Measurements from ENCODE around the gene TRMT1L. TPM values are rescaled to one million over a fixed set of nuclear protein-coding genes. Genes with fewer than 3 reads are reported as not detected.

Gene TRMT1L
- total and polyA plus RNA-seq, 3 donors from 2014 or later = 54.5 to 72.6 (median 69.0) TPM

DNA sequence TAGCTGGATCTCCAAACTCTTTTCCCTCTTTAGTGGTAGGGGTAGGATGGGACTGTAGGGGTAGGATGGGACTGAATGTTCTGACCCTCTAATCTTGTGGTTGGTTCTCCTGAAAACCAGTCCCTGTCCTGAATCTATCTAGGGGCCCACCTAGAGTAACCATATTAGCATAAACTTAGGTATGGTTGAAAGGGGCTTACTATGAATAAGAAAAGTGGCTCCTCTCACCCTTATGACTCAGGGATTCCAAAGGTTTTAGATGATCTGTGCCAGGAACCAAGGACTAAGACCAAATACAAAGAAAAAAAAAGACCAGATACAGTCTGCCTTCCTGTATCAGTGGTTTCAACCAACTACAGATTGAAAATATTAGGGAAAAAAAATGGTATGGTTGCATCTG is 82.4 kb downstream of the TRMT1L start:
- no peak overlapping the region for H3K4me3 ChIP-seq
- no peak overlapping the region for H3K27ac ChIP-seq
- H3K9me3 ChIP-seq = no peaks in the 10 kb centered on the region
- H3K27me3 ChIP-seq = no peaks in the 10 kb centered on the region
- DNase-seq = no peak
- no peak for TF ChIP-seq CTCF (IDR thresholded peaks at IDR 0.05)
- intact Hi-C loops (cut with DNase I; ENCODE audit: low total_unique reads) = no loop called here
- H3K36me3 ChIP-seq (ENCODE audit: low read depth, missing control alignments) = no peaks in the 10 kb centered on the region
- H3K4me1 ChIP-seq = peaks cover under 1% of the 10 kb centered on the region

- no peak for DNase-seq
- Histone ChIP-seq H3K4me1 (peaks cover 4% of the 10 kb centered on the region), H3K27ac (no peak overlapping the region), H3K4me3 (no peak overlapping the region), H3K27me3 (no peaks in the 10 kb centered on the region), H3K9me3 (no peaks in the 10 kb centered on the region), H3K36me3 (ENCODE audit: low read depth, missing control alignments) (no peaks in the 10 kb centered on the region)
- intact Hi-C loops (cut with DNase I; ENCODE audit: low total_unique reads) = no loop called here
- 93 to 100% methylated on average over 2 of the region's 2 CpGs for WGBS, 2 donors
- TF ChIP-seq POLR2A (IDR thresholded peaks at IDR 0.05) = no peak
- no peak for TF ChIP-seq CTCF (IDR thresholded peaks at IDR 0.05)
Observed at GRCh38 chr1:185073725-185074124, 83.0 kb downstream of the TRMT1L start.

GRCh38 chr1:185070051-185070450 is 86.7 kb downstream of the TRMT1L start:
- intact Hi-C loops (cut with DNase I; ENCODE audit: low total_unique reads) = no loop called here
- Histone ChIP-seq H3K9me3 (no peaks in the 10 kb centered on the region), H3K27me3 (no peaks in the 10 kb centered on the region), H3K36me3 (ENCODE audit: low read depth, missing control alignments) (no peaks in the 10 kb centered on the region), H3K4me1 (peaks cover 4% of the 10 kb centered on the region), H3K4me3 (no peak overlapping the region), H3K27ac (no peak overlapping the region)
- TF ChIP-seq POLR2A (IDR thresholded peaks at IDR 0.05) (no peak), CTCF (IDR thresholded peaks at IDR 0.05) (no peak)
- DNase-seq = no peak

- Histone ChIP-seq H3K4me1 (peaks cover 4% of the 10 kb centered on the region), H3K9me3 (no peaks in the 10 kb centered on the region), H3K27me3 (no peaks in the 10 kb centered on the region), H3K36me3 (ENCODE audit: low read depth, missing control alignments) (no peaks in the 10 kb centered on the region), H3K4me3 (no peak overlapping the region), H3K27ac (no peak overlapping the region)
- no peak for DNase-seq
- TF ChIP-seq POLR2A (IDR thresholded peaks at IDR 0.05) (no peak), CTCF (IDR thresholded peaks at IDR 0.05) (no peak)
- 80 to 83% methylated on average over 4 of the region's 4 CpGs for WGBS, 2 donors
- intact Hi-C loops (cut with DNase I; ENCODE audit: low total_unique reads) = no loop called here
Observed at GRCh38 chr1:185069202-185069772, 87.5 kb downstream of the TRMT1L start.

DNA sequence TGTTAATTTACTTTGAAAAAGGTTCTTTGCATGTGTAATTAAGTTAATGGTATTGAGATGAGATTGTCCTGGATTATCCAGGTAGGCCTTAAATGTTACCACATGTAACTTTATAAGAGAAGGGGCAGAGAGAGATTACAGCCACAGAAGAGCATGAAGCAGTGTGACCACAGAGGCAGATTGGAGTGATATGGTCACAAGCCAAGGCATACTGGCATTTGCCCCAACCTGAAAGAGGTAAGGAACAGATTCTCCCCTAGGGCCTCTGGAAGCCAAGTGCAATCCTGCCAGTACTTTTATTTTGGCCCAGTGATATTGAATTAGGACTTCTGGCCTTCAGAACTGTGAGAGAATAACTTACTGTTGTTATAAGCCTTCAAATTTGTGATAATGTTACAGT is 88.4 kb downstream of the TRMT1L start:
- no peaks in the 10 kb centered on the region for H3K9me3 ChIP-seq
- no peak for TF ChIP-seq POLR2A (IDR thresholded peaks at IDR 0.05)
- no peak for TF ChIP-seq CTCF (IDR thresholded peaks at IDR 0.05)
- H3K27ac ChIP-seq = no peak overlapping the region
- peaks cover 6% of the 10 kb centered on the region for H3K4me1 ChIP-seq
- no peak for DNase-seq
- intact Hi-C loops (cut with DNase I; ENCODE audit: low total_unique reads) = no loop called here
- no peak overlapping the region for H3K4me3 ChIP-seq
- H3K36me3 ChIP-seq (ENCODE audit: low read depth, missing control alignments) = no peaks in the 10 kb centered on the region
- H3K27me3 ChIP-seq = no peaks in the 10 kb centered on the region
